Smooth muscle cell (in vitro differentiated cells): ENCODE data around the gene NDUFV3. TPM values are rescaled to one million over a fixed set of nuclear protein-coding genes. Genes with fewer than 3 reads are reported as not detected.
"Not testable (repeated sequence)": the region's sequence is repeated elsewhere in the genome, so short reads cannot be mapped to it uniquely, and the experiment has no call there.

Experiments used
- DNase-seq: peaks from one replicate; lab custom pipeline; 2025; ENCODE audit not compliant: unreplicated experiment; lab: John Stamatoyannopoulos, UW
- H2AFZ ChIP-seq: fragments of 200-600 bp; sonication (generic); 2 replicates; pipeline ENCODE4 v1.6.0; 2016; ENCODE audit warnings: antibody characterized with exemption, low read depth, mild to moderate bottlenecking
- H3F3A ChIP-seq: fragments of 200-600 bp; sonication (generic); 2 replicates; pipeline ENCODE4 v1.6.0; 2017; ENCODE audit warnings: antibody characterized with exemption, low read depth
- H3K27ac ChIP-seq: fragments of 200-600 bp; sonication (generic); 2 replicates; pipeline ENCODE4 v1.5.1; 2016; ENCODE audit warnings: low read depth, mild to moderate bottlenecking
- H3K27me3 ChIP-seq: fragments of 200-600 bp; sonication (generic); 2 replicates; pipeline ENCODE4 v1.6.1; 2016; ENCODE audit warnings: low read depth, mild to moderate bottlenecking
- H3K36me3 ChIP-seq: fragments of 200-600 bp; sonication (generic); 2 replicates; pipeline ENCODE4 v1.5.1; 2016; ENCODE audit warnings: low read depth
- H3K4me1 ChIP-seq: fragments of 200-600 bp; sonication (generic); 2 replicates; pipeline ENCODE4 v1.5.1; 2016; ENCODE audit warnings: low read depth
- H3K4me2 ChIP-seq: fragments of 200-600 bp; sonication (generic); 2 replicates; pipeline ENCODE4 v1.6.0; 2016; ENCODE audit warnings: mild to moderate bottlenecking
- H3K4me3 ChIP-seq: fragments of 200-600 bp; sonication (generic); 2 replicates; pipeline ENCODE4 v1.5.1; 2016; ENCODE audit warnings: mild to moderate bottlenecking
- H3K79me2 ChIP-seq: fragments of 200-600 bp; sonication (generic); 2 replicates; pipeline ENCODE4 v1.6.0; 2016; ENCODE audit warnings: low read depth, mild to moderate bottlenecking
- H3K9ac ChIP-seq: fragments of 200-600 bp; sonication (generic); 2 replicates; pipeline ENCODE4 v1.6.0; 2016; ENCODE audit warnings: low read depth
- H3K9me3 ChIP-seq: fragments of 200-600 bp; sonication (generic); replicated peaks from 2 replicates; pipeline ENCODE4 v1.5.1; 2016; ENCODE audit warnings: low read depth
- H4K20me1 ChIP-seq: fragments of 200-600 bp; sonication (generic); 2 replicates; pipeline ENCODE4 v1.6.0; 2016; ENCODE audit warnings: low read depth
- WGBS: methylation state at CpG from one replicate; pipeline ENCODE4 v1.1.7; 2016; ENCODE audit warnings: low lambda C conversion rate; 5-methylcytosine and 5-hydroxymethylcytosine counted together
- polyA plus RNA-seq: library from polyadenylated mRNA; unstranded; fragments of >200 nt; fragmentation: Nextera tagmentation; extraction: Ambion mirVana; gene quantifications from 2 replicates; pipeline ENCODE4 v1.2.1, GENCODE V29; 2016
- total RNA-seq: library from RNA; depleted of rRNA; stranded (reverse); fragments of >200 nt; gene quantifications from 2 replicates; pipeline ENCODE4 v1.2.3, GENCODE V29; 2014
- TF ChIP-seq, protein P1 (sequence below): fragments of 200-600 bp; sonication (generic); IDR thresholded peaks from 2 replicates; pipeline ENCODE4 v1.5.1; 2017; ENCODE audit warnings: borderline replicate concordance, mild to moderate bottlenecking, antibody characterized with exemption; ENCODE audit not compliant: insufficient read depth, poor library complexity, severe bottlenecking

The NDUFV3 gene
- total and polyA plus RNA-seq, 2 experiments from 2014 or later: 23.3 to 28.4 TPM

DNA sequence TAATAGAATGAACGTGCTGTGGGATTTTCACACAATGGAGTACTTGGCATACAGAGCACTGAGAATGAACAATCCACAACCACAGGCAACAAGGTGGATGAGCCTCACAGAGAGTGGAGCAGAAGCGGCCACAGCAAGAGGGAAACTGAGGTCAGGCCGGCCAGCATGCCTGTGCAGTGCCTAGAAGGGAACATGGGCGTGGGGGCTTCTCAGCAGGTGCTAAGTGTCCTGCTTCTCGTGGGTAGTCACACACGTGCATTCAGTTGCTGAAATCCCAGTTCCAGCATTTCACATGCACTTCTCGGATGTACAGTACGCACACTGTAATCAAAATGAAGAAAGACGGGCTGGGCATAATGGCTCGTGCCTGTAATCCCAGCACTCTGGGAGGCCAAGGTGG lies 46.9 kb upstream of the NDUFV3 start:
- Histone ChIP-seq H2AFZ (no peak overlapping the region), H3K4me1 (no peaks in the 10 kb centered on the region), H3K27ac (no peak overlapping the region), H3F3A (no peaks in the 10 kb centered on the region), H3K4me2 (no peak overlapping the region), H3K9ac (no peak overlapping the region), H4K20me1 (peaks cover 30% of the 10 kb centered on the region), H3K9me3 (no peaks in the 10 kb centered on the region), H3K79me2 (no peaks in the 10 kb centered on the region), H3K27me3 (no peaks in the 10 kb centered on the region), H3K4me3 (no peak overlapping the region), H3K36me3 (peaks cover 3% of the 10 kb centered on the region)
- no peak for DNase-seq
- TF ChIP-seq, protein P1, sequence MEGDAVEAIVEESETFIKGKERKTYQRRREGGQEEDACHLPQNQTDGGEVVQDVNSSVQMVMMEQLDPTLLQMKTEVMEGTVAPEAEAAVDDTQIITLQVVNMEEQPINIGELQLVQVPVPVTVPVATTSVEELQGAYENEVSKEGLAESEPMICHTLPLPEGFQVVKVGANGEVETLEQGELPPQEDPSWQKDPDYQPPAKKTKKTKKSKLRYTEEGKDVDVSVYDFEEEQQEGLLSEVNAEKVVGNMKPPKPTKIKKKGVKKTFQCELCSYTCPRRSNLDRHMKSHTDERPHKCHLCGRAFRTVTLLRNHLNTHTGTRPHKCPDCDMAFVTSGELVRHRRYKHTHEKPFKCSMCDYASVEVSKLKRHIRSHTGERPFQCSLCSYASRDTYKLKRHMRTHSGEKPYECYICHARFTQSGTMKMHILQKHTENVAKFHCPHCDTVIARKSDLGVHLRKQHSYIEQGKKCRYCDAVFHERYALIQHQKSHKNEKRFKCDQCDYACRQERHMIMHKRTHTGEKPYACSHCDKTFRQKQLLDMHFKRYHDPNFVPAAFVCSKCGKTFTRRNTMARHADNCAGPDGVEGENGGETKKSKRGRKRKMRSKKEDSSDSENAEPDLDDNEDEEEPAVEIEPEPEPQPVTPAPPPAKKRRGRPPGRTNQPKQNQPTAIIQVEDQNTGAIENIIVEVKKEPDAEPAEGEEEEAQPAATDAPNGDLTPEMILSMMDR: no peak
- 96% methylated on average over 10 of the region's 10 CpGs for WGBS

DNA sequence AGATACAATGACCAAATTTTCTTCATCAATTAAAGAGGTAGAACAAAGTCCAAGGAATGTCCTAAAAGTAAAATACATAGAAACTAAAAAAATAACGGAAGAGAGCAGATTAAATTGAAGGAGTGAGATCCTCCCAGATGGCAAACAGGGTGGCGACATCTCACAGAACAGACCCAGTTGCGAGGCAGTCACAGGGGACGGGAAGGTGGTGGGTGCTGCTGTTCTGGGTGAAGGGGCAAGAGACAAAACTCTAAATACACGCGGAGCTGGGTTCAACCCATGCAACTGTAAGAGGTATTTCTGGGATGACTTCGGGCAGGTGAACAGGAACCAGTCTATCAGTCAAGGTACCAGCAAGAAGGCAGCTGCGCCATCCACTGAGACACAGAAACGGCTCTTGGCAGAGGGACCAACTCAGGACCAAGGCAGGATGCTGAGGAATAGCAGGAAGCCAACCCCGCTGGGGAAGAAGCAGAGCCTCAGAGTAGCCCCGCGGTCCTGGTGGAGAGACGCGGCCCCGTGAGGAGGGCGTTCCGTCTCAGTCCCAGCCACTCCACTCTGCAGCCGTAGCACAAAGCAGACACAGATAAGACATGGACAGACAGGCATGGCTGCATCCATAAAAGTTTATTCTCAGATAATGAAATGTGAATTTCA lies 45.9 kb upstream of the NDUFV3 start:
- no peaks in the 10 kb centered on the region for H3K79me2 ChIP-seq
- TF ChIP-seq, protein P1: no peak
- peaks cover 30% of the 10 kb centered on the region for H4K20me1 ChIP-seq
- no peak overlapping the region for H3K4me3 ChIP-seq
- H3K36me3 ChIP-seq: peaks cover 3% of the 10 kb centered on the region
- no peaks in the 10 kb centered on the region for H3K4me1 ChIP-seq
- 91% methylated on average over 18 of the region's 18 CpGs for WGBS
- no peaks in the 10 kb centered on the region for H3F3A ChIP-seq
- no peak overlapping the region for H3K9ac ChIP-seq
- H2AFZ ChIP-seq: no peak overlapping the region
- no peaks in the 10 kb centered on the region for H3K27me3 ChIP-seq
- no peak overlapping the region for H3K4me2 ChIP-seq
- DNase-seq: no peak
- H3K27ac ChIP-seq: no peak overlapping the region
- H3K9me3 ChIP-seq: no peaks in the 10 kb centered on the region

DNA sequence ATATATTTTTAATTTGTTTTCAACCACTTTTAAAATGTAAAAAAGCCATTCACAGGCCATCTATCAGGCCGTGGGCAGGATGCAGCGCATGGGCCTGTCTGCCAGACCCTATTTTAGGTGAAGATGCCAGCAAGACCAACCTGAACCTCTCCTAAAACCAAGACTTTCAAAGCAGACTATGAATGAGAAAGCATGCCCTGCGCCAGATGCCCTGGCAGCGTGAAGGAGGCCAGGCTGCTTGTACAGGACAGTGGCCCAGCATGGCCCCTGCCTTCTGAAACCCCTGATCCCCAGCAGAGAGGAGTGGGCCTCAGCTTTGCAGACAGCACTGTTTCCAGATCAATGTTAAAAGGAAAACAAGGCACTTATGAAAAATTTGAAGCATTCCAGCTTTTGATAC lies 45.4 kb upstream of the NDUFV3 start:
- Histone ChIP-seq H4K20me1 (peaks cover 29% of the 10 kb centered on the region), H3K9ac (no peak overlapping the region), H3K27ac (no peak overlapping the region), H3K9me3 (no peaks in the 10 kb centered on the region), H3K4me3 (no peak overlapping the region), H3K4me2 (no peak overlapping the region), H3K27me3 (no peaks in the 10 kb centered on the region), H2AFZ (no peak overlapping the region), H3F3A (no peaks in the 10 kb centered on the region), H3K36me3 (peaks cover 3% of the 10 kb centered on the region), H3K79me2 (no peaks in the 10 kb centered on the region), H3K4me1 (no peaks in the 10 kb centered on the region)
- DNase-seq: no peak
- 99% methylated on average over 4 of the region's 4 CpGs for WGBS
- TF ChIP-seq, protein P1: no peak

DNA sequence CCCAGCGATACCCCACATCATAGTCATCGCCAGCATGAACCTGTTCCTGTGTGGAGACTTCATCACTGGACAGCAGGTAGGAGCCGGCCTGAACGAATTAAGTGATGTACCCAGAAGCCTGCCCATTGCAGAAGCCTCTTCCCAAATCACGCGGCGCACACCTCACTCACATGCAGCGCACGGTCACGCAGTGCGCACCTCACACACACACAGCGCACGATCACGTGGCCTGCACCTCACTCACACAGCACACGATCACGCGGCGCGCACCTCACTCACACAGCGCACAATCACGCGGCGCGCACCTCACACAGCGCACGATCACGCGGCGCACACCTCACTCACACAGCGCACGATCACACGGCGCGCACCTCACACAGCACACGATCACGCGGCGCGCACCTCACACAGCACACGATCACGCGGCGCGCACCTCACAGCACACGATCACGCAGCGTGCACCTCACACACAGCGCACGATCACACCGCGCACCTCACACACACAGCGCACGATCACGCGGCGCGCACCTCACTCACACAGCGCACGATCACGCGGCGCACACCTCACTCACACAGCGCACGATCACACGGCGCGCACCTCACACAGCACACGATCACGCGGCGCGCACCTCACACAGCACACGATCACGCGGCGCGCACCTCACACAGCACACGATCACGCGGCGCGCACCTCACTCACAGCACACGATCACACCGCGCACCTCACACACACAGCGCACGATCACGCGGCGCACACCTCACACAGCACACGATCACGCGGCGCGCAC lies 44.8 kb upstream of the NDUFV3 start:
- H3F3A ChIP-seq, H3K9ac ChIP-seq, H3K9me3 ChIP-seq, H3K27me3 ChIP-seq, H3K36me3 ChIP-seq, H3K4me3 ChIP-seq, H3K27ac ChIP-seq, DNase-seq, H3K4me1 ChIP-seq, H3K79me2 ChIP-seq, H2AFZ ChIP-seq, H3K4me2 ChIP-seq: not testable (repeated sequence)
- 98% methylated on average over 18 of the region's 95 CpGs for WGBS
- H4K20me1 ChIP-seq: peaks cover 23% of the 10 kb centered on the region
